Astrocyte (in vitro differentiated cells and primary cell): ENCODE results near the gene HMGN1. TPM values are rescaled to one million over a fixed set of nuclear protein-coding genes. Genes with fewer than 3 reads are reported as not detected.

Source experiments
- DNase-seq: peaks from one replicate; pipeline ENCODE4 v3.0.0-alpha.2; 2010; ENCODE audit warnings: low read depth
- FAIRE-seq: peaks from 2 replicates; lab custom pipeline; 2011; peaks lifted over from hg19 to GRCh38; lab: Jason Lieb, UNC
- H2AFZ ChIP-seq: 2 replicates; pipeline ENCODE4 v1.6.0; 2012; ENCODE audit warnings: low read depth, low read length, inconsistent platforms
- H3K27ac ChIP-seq: 2 replicates; pipeline ENCODE4 v1.5.1; 2011; ENCODE audit warnings: low read depth, low read length, inconsistent platforms
- H3K27me3 ChIP-seq: 2 replicates; pipeline ENCODE4 v1.6.0; 2011; ENCODE audit warnings: low read length, inconsistent platforms; ENCODE audit not compliant: insufficient read depth
- H3K36me3 ChIP-seq: 2 replicates; pipeline ENCODE4 v1.5.1; 2011; ENCODE audit warnings: low read length, inconsistent platforms; ENCODE audit not compliant: insufficient read depth
- H3K4me1 ChIP-seq: 2 replicates; pipeline ENCODE4 v1.5.1; 2011; ENCODE audit warnings: low read length, inconsistent platforms; ENCODE audit not compliant: insufficient read depth
- H3K4me2 ChIP-seq: 2 replicates; pipeline ENCODE4 v1.6.0; 2012; ENCODE audit warnings: low read length, inconsistent platforms
- H3K4me3 ChIP-seq: 2 replicates; pipeline ENCODE4 v1.5.1; 2011; ENCODE audit warnings: low read depth, mild to moderate bottlenecking, low read length, inconsistent platforms; ENCODE audit not compliant: insufficient read depth
- H3K79me2 ChIP-seq: 2 replicates; pipeline ENCODE4 v1.6.0; 2012; ENCODE audit warnings: mild to moderate bottlenecking, low read length, inconsistent platforms; ENCODE audit not compliant: insufficient read depth
- H3K9ac ChIP-seq: 2 replicates; pipeline ENCODE4 v1.6.0; 2012; ENCODE audit warnings: mild to moderate bottlenecking, low read length, inconsistent platforms
- H3K9me3 ChIP-seq: 2 replicates; pipeline ENCODE4 v1.5.1; 2012; ENCODE audit warnings: low read depth, mild to moderate bottlenecking, low read length, inconsistent platforms; ENCODE audit not compliant: insufficient read depth
- H4K20me1 ChIP-seq: 2 replicates; pipeline ENCODE4 v1.6.0; 2012; ENCODE audit warnings: low read length, inconsistent platforms; ENCODE audit not compliant: insufficient read depth
- H3K27ac Mint-ChIP-seq: one replicate; pipeline ENCODE4 v1.8.0; 2021; ENCODE audit warnings: mild to moderate bottlenecking, mixed read lengths; ENCODE audit not compliant: unreplicated experiment
- H3K27me3 Mint-ChIP-seq: one replicate; pipeline ENCODE4 v1.8.0; 2021; ENCODE audit warnings: low read depth, mixed read lengths; ENCODE audit not compliant: unreplicated experiment
- H3K36me3 Mint-ChIP-seq: one replicate; pipeline ENCODE4 v1.8.0; 2021; ENCODE audit warnings: low read depth, mixed read lengths; ENCODE audit not compliant: unreplicated experiment
- H3K4me1 Mint-ChIP-seq: one replicate; pipeline ENCODE4 v1.8.0; 2021; ENCODE audit warnings: low read depth, mixed read lengths; ENCODE audit not compliant: unreplicated experiment
- H3K4me3 Mint-ChIP-seq: one replicate; pipeline ENCODE4 v1.8.0; 2021; ENCODE audit warnings: mild to moderate bottlenecking, moderate library complexity, mixed read lengths; ENCODE audit not compliant: unreplicated experiment
- H3K9me3 Mint-ChIP-seq: one replicate; pipeline ENCODE4 v1.8.0; 2021; ENCODE audit warnings: mild to moderate bottlenecking, mixed read lengths; ENCODE audit not compliant: unreplicated experiment
- EZH2 ChIP-seq: IDR thresholded peaks from 2 replicates; pipeline ENCODE4 v1.6.1; 2012; ENCODE audit warnings: mild to moderate bottlenecking, low read length, inconsistent platforms; ENCODE audit not compliant: insufficient read depth
- total RNA-seq: library from RNA; stranded (reverse); gene quantifications from 2 replicates; pipeline ENCODE4 v1.2.1, GENCODE V29; 2021
- TF ChIP-seq, protein P1 (sequence below): IDR thresholded peaks from 2 replicates; pipeline ENCODE4 v1.5.1; 2011; ENCODE audit warnings: low read depth, mild to moderate bottlenecking, inconsistent platforms, low read length, moderate library complexity; ENCODE audit not compliant: insufficient read depth

The HMGN1 gene
- total RNA-seq, 1 donor from 2014 or later = 272 TPM

DNA sequence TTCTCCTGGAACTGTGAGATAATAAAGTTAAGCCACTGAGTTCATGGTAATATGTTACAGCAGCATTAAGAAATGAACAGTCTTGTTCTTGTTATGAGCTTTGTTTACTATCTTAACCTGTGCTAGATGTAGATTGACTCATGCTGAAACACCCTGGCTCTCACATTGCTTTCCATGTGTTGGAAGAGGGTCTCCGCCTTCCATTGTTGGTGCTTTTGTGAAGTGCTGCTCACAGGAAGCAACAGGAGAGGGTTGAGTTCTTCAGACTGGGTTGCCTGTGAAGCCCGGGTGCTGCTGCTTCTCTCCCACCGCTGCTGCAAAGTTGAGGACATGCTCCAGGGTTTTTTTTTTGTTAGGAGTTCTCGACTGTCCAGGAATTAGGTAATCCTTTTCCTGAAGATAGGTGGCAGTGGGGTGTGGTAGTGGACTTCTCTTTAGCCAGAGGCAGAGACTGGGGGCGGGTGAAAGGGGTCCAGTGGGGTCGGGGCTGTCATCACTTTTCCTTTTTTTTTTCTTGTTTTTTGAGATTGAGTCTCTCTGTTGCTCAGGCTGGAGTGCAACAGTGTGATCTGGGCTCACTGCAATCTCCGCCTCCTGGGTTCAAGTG is 28.7 kb upstream of the HMGN1 start:
- peaks cover 7% of the 10 kb centered on the region for H3K4me1 ChIP-seq
- Mint-ChIP-seq H3K27me3 (no peaks in the 10 kb centered on the region), H3K9me3 (no peaks in the 10 kb centered on the region), H3K27ac (no peak overlapping the region), H3K36me3 (no peaks in the 10 kb centered on the region), H3K4me1 (peaks cover 2% of the 10 kb centered on the region), H3K4me3 (no peak overlapping the region)
- H3K9me3 ChIP-seq = no peaks in the 10 kb centered on the region
- no peaks in the 10 kb centered on the region for H3K36me3 ChIP-seq
- FAIRE-seq = no peak
- peaks cover 8% of the 10 kb centered on the region for H3K79me2 ChIP-seq
- H3K4me2 ChIP-seq = no peak overlapping the region
- no peaks in the 10 kb centered on the region for H4K20me1 ChIP-seq
- peak overlapping the region; percentile 53 for H2AFZ ChIP-seq
- H3K4me3 ChIP-seq = no peak overlapping the region
- no peak for TF ChIP-seq EZH2
- TF ChIP-seq, protein P1, sequence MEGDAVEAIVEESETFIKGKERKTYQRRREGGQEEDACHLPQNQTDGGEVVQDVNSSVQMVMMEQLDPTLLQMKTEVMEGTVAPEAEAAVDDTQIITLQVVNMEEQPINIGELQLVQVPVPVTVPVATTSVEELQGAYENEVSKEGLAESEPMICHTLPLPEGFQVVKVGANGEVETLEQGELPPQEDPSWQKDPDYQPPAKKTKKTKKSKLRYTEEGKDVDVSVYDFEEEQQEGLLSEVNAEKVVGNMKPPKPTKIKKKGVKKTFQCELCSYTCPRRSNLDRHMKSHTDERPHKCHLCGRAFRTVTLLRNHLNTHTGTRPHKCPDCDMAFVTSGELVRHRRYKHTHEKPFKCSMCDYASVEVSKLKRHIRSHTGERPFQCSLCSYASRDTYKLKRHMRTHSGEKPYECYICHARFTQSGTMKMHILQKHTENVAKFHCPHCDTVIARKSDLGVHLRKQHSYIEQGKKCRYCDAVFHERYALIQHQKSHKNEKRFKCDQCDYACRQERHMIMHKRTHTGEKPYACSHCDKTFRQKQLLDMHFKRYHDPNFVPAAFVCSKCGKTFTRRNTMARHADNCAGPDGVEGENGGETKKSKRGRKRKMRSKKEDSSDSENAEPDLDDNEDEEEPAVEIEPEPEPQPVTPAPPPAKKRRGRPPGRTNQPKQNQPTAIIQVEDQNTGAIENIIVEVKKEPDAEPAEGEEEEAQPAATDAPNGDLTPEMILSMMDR = no peak
- DNase-seq = no peak
- no peaks in the 10 kb centered on the region for H3K27me3 ChIP-seq
- H3K27ac ChIP-seq = no peak overlapping the region
- H3K9ac ChIP-seq = no peak overlapping the region

GRCh38 chr21:39375446-39375845 is 26.6 kb upstream of the HMGN1 start:
- Histone ChIP-seq H3K4me1 (no peaks in the 10 kb centered on the region), H3K27me3 (no peaks in the 10 kb centered on the region), H3K9me3 (no peaks in the 10 kb centered on the region), H4K20me1 (no peaks in the 10 kb centered on the region), H3K4me3 (no peak overlapping the region), H3K79me2 (no peaks in the 10 kb centered on the region), H3K27ac (no peak overlapping the region), H2AFZ (no peak overlapping the region), H3K36me3 (no peaks in the 10 kb centered on the region), H3K9ac (no peak overlapping the region), H3K4me2 (no peak overlapping the region)
- no peak overlapping the region for H3K4me3 Mint-ChIP-seq
- no peaks in the 10 kb centered on the region for H3K36me3 Mint-ChIP-seq
- H3K27ac Mint-ChIP-seq = no peak overlapping the region
- FAIRE-seq = no peak
- no peaks in the 10 kb centered on the region for H3K27me3 Mint-ChIP-seq
- TF ChIP-seq, protein P1 = no peak
- no peak for TF ChIP-seq EZH2
- H3K4me1 Mint-ChIP-seq = no peaks in the 10 kb centered on the region
- DNase-seq = no peak
- H3K9me3 Mint-ChIP-seq = no peaks in the 10 kb centered on the region

DNA sequence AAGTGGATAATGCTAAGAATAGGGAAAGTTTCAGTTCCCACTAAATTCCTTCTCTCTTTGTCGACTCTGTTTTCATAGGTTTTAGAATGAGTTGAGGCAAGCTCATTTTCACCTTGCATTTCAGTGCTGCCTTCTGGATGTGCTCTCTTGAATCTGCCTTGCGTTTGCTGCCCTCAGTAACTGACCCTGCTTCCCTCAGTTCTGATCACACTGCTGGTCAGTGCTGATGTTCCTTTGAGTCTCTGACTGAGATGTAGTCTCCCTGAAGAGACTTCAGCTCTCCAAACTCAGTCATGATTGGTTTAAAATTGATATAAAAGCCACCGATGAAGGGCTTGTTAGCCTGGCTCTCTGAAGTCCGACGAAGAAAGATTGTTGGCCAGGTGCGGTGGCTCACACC is 25.2 kb upstream of the HMGN1 start:
- TF ChIP-seq EZH2 = no peak
- TF ChIP-seq, protein P1 = no peak
- H3K4me3 Mint-ChIP-seq = no peak overlapping the region
- H3K4me1 Mint-ChIP-seq = no peaks in the 10 kb centered on the region
- DNase-seq (no peak), FAIRE-seq (no peak)
- Histone ChIP-seq H3K4me1 (no peaks in the 10 kb centered on the region), H3K4me2 (peak overlapping the region; percentile 33), H3K27ac (no peak overlapping the region), H3K9ac (no peak overlapping the region), H2AFZ (peak overlapping the region; percentile 32), H3K36me3 (no peaks in the 10 kb centered on the region), H3K27me3 (no peaks in the 10 kb centered on the region), H3K79me2 (no peaks in the 10 kb centered on the region), H3K4me3 (no peak overlapping the region), H3K9me3 (no peaks in the 10 kb centered on the region), H4K20me1 (no peaks in the 10 kb centered on the region)
- no peak overlapping the region for H3K27ac Mint-ChIP-seq
- H3K27me3 Mint-ChIP-seq = no peaks in the 10 kb centered on the region
- no peaks in the 10 kb centered on the region for H3K36me3 Mint-ChIP-seq
- H3K9me3 Mint-ChIP-seq = no peaks in the 10 kb centered on the region
